ENCODE results near the gene SLC24A3. TPM values are rescaled to one million over a fixed set of nuclear protein-coding genes. Genes with fewer than 3 reads are reported as not detected.

The SLC24A3 gene
- total RNA-seq, 1 experiment from 2014 or later, result not detected

GRCh38 chr20:19274001-19274400, 61.6 kb downstream of the SLC24A3 start:
- CTCF ChIA-PET, result no interaction called here
- TF ChIP-seq REST (IDR thresholded peaks at IDR 0.05; ENCODE audit: insufficient read depth in 1 of 2, low read depth in 2 of 2, low read length in 1 of 2), result no peak
- no peak for TF ChIP-seq POLR2AphosphoS5 (IDR thresholded peaks at IDR 0.05; ENCODE audit: low read depth, low read length)
- TF ChIP-seq TCF7L2 (IDR thresholded peaks at IDR 0.05; ENCODE audit: low read depth, low read length), result no peak
- TF ChIP-seq SIN3A (IDR thresholded peaks at IDR 0.05; ENCODE audit: borderline replicate concordance, insufficient read depth, low read depth, low read length), result no peak
- no peak for TF ChIP-seq CTCF (IDR thresholded peaks at IDR 0.05)
- POLR2A ChIA-PET, result no interaction called here
- peaks cover 3% of the 10 kb centered on the region; the same call in 1 of the 2 replicates for H3K27me3 ChIP-seq (ENCODE audit: control insufficient read depth, insufficient read depth, low read length)
- ATAC-seq (no peak), DNase-seq (ENCODE audit: low read depth, low spot score) (no peak)
- no TSS peak for BruUV-seq (replicated peaks)
- H3K4me1 ChIP-seq (ENCODE audit: control insufficient read depth, insufficient read depth, low read length), result no peaks in the 10 kb centered on the region
- no peak overlapping the region for H3K27ac ChIP-seq (ENCODE audit: low read length)
- no peaks in the 10 kb centered on the region for H3K36me3 ChIP-seq (ENCODE audit: control insufficient read depth, insufficient read depth, low read length)
- intact Hi-C loops (cut with micrococcal nuclease; ENCODE audit: unreplicated experiment), result no loop called here
- no peak overlapping the region for H3K4me3 ChIP-seq (ENCODE audit: low read depth in 2 of 2, low read length in 2 of 2)
- in situ Hi-C loops (cut with HindIII; ENCODE audit: low pct_unique_long_range_greater_than_20kb, low sequenced_read_pairs), result no loop called here
- H3K9me3 ChIP-seq (ENCODE audit: control insufficient read depth, insufficient read depth, low read depth, low read length), result no peaks in the 10 kb centered on the region

DNA sequence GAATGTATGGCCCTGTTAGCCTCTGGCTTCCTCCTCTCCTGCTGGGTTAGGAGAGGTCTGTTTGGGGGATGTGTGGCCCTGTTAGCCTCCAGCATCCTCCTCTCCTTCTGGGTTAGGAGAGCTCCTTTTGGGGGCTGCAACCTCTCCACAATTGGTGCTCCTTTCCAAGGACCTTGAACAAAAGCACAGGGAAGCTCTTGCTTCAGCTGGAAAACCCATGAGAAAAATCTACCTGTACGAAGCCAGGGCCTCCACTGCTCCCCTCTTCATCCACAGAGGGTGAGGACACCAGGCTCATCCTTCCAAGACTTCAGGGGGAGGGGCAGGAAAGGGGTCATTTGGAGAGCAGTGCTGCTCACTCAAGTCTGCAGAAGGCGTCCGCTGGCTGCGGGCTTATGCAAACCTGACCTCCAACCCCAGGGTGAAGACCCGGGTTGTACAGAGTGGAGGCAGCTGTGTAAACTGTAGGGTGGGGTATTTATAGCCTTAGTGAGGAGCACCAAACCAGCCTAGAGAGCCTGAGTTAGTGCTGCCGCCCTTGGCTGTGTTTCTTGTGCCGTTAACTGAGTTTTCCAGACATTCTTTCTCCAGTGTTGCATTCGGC, 62.1 kb downstream of the SLC24A3 start:
- in situ Hi-C loops (cut with HindIII; ENCODE audit: low pct_unique_long_range_greater_than_20kb, low sequenced_read_pairs), result no loop called here
- Histone ChIP-seq H3K4me3 (ENCODE audit: low read depth in 2 of 2, low read length in 2 of 2) (no peak overlapping the region), H3K4me1 (ENCODE audit: control insufficient read depth, insufficient read depth, low read length) (no peaks in the 10 kb centered on the region), H3K9me3 (ENCODE audit: control insufficient read depth, insufficient read depth, low read depth, low read length) (no peaks in the 10 kb centered on the region), H3K27me3 (ENCODE audit: control insufficient read depth, insufficient read depth, low read length) (peaks cover 3% of the 10 kb centered on the region; the same call in 1 of the 2 replicates), H3K36me3 (ENCODE audit: control insufficient read depth, insufficient read depth, low read length) (no peaks in the 10 kb centered on the region), H3K27ac (ENCODE audit: low read length) (no peak overlapping the region)
- no TSS peak for BruUV-seq (replicated peaks)
- CTCF ChIA-PET, result no interaction called here
- ATAC-seq (no peak), DNase-seq (ENCODE audit: low read depth, low spot score) (no peak)
- intact Hi-C loops (cut with micrococcal nuclease; ENCODE audit: unreplicated experiment), result no loop called here
- POLR2A ChIA-PET, result no interaction called here
- TF ChIP-seq SIN3A (IDR thresholded peaks at IDR 0.05; ENCODE audit: borderline replicate concordance, insufficient read depth, low read depth, low read length), result no peak
- no peak for TF ChIP-seq REST (IDR thresholded peaks at IDR 0.05; ENCODE audit: insufficient read depth in 1 of 2, low read depth in 2 of 2, low read length in 1 of 2)
- no peak for TF ChIP-seq CTCF (IDR thresholded peaks at IDR 0.05)
- no peak for TF ChIP-seq TCF7L2 (IDR thresholded peaks at IDR 0.05; ENCODE audit: low read depth, low read length)
- TF ChIP-seq POLR2AphosphoS5 (IDR thresholded peaks at IDR 0.05; ENCODE audit: low read depth, low read length), result no peak

Data from Panc1 (cell line).